WTC11 (cell line): ENCODE measurements around the gene TPGS1. TPM values are rescaled to one million over a fixed set of nuclear protein-coding genes. Genes with fewer than 3 reads are reported as not detected.

Experiments
- ATF1 ChIP-seq: sonication (generic); formaldehyde crosslinking; IDR thresholded peaks from 2 replicates; pipeline ENCODE4 v1.8.1; 2023; ENCODE audit warnings: mild to moderate bottlenecking, moderate library complexity, missing genetic modification reagents
- ATF3 ChIP-seq: sonication (generic); formaldehyde crosslinking; conservative IDR thresholded peaks from 2 replicates; pipeline ENCODE4 v1.8.1; 2022; ENCODE audit warnings: mild to moderate bottlenecking, missing genetic modification reagents
- CTCF ChIP-seq: fragments of 200-600 bp; IDR thresholded peaks from 2 replicates; pipeline ENCODE4 v1.8.0; 2022; ENCODE audit warnings: antibody characterized with exemption
- E2F1 ChIP-seq: sonication (generic); formaldehyde crosslinking; IDR thresholded peaks from 2 replicates; pipeline ENCODE4 v1.8.0; 2022; ENCODE audit warnings: mild to moderate bottlenecking, missing genetic modification reagents
- E2F5 ChIP-seq: sonication (generic); formaldehyde crosslinking; IDR thresholded peaks from 2 replicates; pipeline ENCODE4 v1.8.1; 2022; ENCODE audit warnings: mild to moderate bottlenecking, moderate library complexity, missing genetic modification reagents
- ELF4 ChIP-seq: sonication (generic); formaldehyde crosslinking; IDR thresholded peaks from 2 replicates; pipeline ENCODE4 v1.8.1; 2022; ENCODE audit warnings: low read depth, mild to moderate bottlenecking, moderate library complexity, missing genetic modification reagents
- EMX1 ChIP-seq: fragments of 250-450 bp; sonication (Bioruptor Pico); IDR thresholded peaks from 2 replicates; pipeline ENCODE4 v1.8.0; 2021; ENCODE audit warnings: mild to moderate bottlenecking
- FOXK1 ChIP-seq: sonication (generic); formaldehyde crosslinking; IDR thresholded peaks from 2 replicates; pipeline ENCODE4 v1.8.0; 2022; ENCODE audit warnings: mild to moderate bottlenecking, moderate library complexity, missing genetic modification reagents
- GABPB1 ChIP-seq: sonication (generic); formaldehyde crosslinking; IDR thresholded peaks from 2 replicates; pipeline ENCODE4 v1.8.1; 2023; ENCODE audit warnings: mild to moderate bottlenecking, missing genetic modification reagents
- GRHL2 ChIP-seq: fragments of 250-450 bp; sonication (Bioruptor Pico); IDR thresholded peaks from 2 replicates; pipeline ENCODE4 v1.8.0; 2022; ENCODE audit warnings: mild to moderate bottlenecking, moderate library complexity; ENCODE audit not compliant: insufficient replicate concordance, severe bottlenecking
- NFYB ChIP-seq: sonication (generic); formaldehyde crosslinking; conservative IDR thresholded peaks from 2 replicates; pipeline ENCODE4 v1.8.0; 2022; ENCODE audit warnings: low read depth, missing genetic modification reagents
- PRRX2 ChIP-seq: fragments of 250-450 bp; sonication (Bioruptor Pico); IDR thresholded peaks from 2 replicates; pipeline ENCODE4 v1.8.0; 2021; ENCODE audit warnings: mild to moderate bottlenecking
- TEAD4 ChIP-seq: sonication (generic); formaldehyde crosslinking; IDR thresholded peaks from 2 replicates; pipeline ENCODE4 v1.8.0; 2022; ENCODE audit warnings: mild to moderate bottlenecking, missing genetic modification reagents
- TP53 ChIP-seq: sonication (generic); formaldehyde crosslinking; IDR thresholded peaks from 2 replicates; pipeline ENCODE4 v1.8.1; 2023; ENCODE audit warnings: mild to moderate bottlenecking, missing genetic modification reagents
- ZBTB21 ChIP-seq: sonication (generic); formaldehyde crosslinking; IDR thresholded peaks from 2 replicates; pipeline ENCODE4 v1.8.1; 2023; ENCODE audit warnings: mild to moderate bottlenecking, missing genetic modification reagents, borderline replicate concordance
- ZNF219 ChIP-seq: sonication (generic); formaldehyde crosslinking; IDR thresholded peaks from 2 replicates; pipeline ENCODE4 v1.8.0; 2023; ENCODE audit warnings: missing genetic modification reagents, mild to moderate bottlenecking, borderline replicate concordance
- ZNF416 ChIP-seq: fragments of 250-450 bp; sonication (Bioruptor Pico); IDR thresholded peaks from 2 replicates; pipeline ENCODE4 v1.9.0; 2021; ENCODE audit warnings: mild to moderate bottlenecking, inconsistent platforms
- ZNF423 ChIP-seq: fragments of 250-450 bp; sonication (Bioruptor Pico); IDR thresholded peaks from 2 replicates; pipeline ENCODE4 v2.1.2; 2022; ENCODE audit warnings: mild to moderate bottlenecking, moderate library complexity
- ZNF671 ChIP-seq: fragments of 250-450 bp; sonication (Bioruptor Pico); IDR thresholded peaks from 2 replicates; pipeline ENCODE4 v1.8.0; 2021; ENCODE audit warnings: mild to moderate bottlenecking
- total RNA-seq: library from RNA; stranded (reverse); gene quantifications from 3 replicates; pipeline ENCODE4 v1.2.3, GENCODE V29; 2021
- TF ChIP-seq, protein P1 (sequence below): sonication (generic); formaldehyde crosslinking; IDR thresholded peaks from 2 replicates; pipeline ENCODE4 v1.8.1; 2023; ENCODE audit warnings: mild to moderate bottlenecking, missing genetic modification reagents, borderline replicate concordance
- TF ChIP-seq, protein P2 (sequence below): sonication (generic); formaldehyde crosslinking; IDR thresholded peaks from 2 replicates; pipeline ENCODE4 v1.8.1; 2022; ENCODE audit warnings: low read depth, mild to moderate bottlenecking, moderate library complexity, missing genetic modification reagents, borderline replicate concordance
- TF ChIP-seq, protein P3 (sequence below): sonication (generic); formaldehyde crosslinking; IDR thresholded peaks from 2 replicates; pipeline ENCODE4 v1.8.0; 2023; ENCODE audit warnings: missing genetic modification reagents, mild to moderate bottlenecking, borderline replicate concordance
- TF ChIP-seq, protein P4 (sequence below): fragments of 250-450 bp; sonication (Bioruptor Pico); IDR thresholded peaks from 2 replicates; pipeline ENCODE4 v1.8.0; 2021; ENCODE audit warnings: mild to moderate bottlenecking

TPGS1 gene
- total RNA-seq, 1 experiment from 2014 or later = 18.8 TPM

DNA sequence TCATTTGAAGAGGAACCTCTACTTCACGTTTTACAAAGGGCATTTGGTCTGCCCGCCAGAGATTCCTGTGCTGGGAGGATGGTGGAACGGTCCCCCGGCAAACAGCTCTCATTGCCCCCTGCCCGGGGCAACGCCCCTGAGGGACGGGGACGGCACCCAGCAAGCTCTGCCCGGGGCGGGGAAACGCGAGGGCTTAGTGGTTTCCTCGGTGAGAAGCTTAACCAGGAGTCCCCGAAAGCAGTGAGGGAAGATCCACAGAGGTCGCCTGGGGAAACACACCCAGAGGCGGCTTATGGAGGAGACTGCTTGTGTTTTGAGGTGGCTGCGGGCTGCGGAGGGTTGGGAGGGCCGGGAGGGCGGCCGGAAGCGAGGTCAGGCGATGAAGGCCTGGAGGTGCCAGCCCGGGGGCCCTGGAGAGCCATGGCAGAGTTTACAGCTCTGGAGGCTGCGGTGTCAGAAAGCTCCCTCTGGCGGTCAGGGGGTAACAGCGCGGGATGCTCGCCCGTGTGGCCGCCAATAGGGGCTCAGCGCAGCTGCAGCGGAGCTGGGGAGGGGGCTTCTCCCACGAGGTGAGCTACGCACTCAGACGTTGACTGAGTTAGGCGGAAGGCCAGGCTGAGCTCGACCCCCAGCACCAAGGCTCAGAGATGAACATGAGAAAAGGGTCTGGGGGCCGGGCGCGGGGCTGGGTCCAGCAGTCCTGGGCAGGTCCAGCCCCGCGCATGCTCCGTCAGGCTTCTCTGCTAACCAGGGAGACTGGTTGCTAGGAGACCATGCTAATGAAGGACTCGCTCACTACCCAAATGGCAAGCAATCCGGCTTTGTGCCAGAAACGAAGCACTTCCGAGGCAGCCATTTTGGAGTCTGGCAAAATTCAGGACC, 652 bp upstream of the TPGS1 start (continued):
- TF ChIP-seq, protein P1, sequence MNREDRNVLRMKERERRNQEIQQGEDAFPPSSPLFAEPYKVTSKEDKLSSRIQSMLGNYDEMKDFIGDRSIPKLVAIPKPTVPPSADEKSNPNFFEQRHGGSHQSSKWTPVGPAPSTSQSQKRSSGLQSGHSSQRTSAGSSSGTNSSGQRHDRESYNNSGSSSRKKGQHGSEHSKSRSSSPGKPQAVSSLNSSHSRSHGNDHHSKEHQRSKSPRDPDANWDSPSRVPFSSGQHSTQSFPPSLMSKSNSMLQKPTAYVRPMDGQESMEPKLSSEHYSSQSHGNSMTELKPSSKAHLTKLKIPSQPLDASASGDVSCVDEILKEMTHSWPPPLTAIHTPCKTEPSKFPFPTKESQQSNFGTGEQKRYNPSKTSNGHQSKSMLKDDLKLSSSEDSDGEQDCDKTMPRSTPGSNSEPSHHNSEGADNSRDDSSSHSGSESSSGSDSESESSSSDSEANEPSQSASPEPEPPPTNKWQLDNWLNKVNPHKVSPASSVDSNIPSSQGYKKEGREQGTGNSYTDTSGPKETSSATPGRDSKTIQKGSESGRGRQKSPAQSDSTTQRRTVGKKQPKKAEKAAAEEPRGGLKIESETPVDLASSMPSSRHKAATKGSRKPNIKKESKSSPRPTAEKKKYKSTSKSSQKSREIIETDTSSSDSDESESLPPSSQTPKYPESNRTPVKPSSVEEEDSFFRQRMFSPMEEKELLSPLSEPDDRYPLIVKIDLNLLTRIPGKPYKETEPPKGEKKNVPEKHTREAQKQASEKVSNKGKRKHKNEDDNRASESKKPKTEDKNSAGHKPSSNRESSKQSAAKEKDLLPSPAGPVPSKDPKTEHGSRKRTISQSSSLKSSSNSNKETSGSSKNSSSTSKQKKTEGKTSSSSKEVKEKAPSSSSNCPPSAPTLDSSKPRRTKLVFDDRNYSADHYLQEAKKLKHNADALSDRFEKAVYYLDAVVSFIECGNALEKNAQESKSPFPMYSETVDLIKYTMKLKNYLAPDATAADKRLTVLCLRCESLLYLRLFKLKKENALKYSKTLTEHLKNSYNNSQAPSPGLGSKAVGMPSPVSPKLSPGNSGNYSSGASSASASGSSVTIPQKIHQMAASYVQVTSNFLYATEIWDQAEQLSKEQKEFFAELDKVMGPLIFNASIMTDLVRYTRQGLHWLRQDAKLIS (CRISPR knock-in tag) = no peak
- no peak for TF ChIP-seq ZNF219
- peak; percentile 84 for TF ChIP-seq CTCF
- TF ChIP-seq ZNF416 (CRISPR knock-in tag) = no peak
- TF ChIP-seq PRRX2 (CRISPR knock-in tag) = no peak
- TF ChIP-seq FOXK1 (CRISPR knock-in tag) = peak; percentile 26; the same call in 1 of the 2 replicates
- no peak for TF ChIP-seq E2F1 (CRISPR knock-in tag)
- no peak for TF ChIP-seq ATF1 (CRISPR knock-in tag)
- TF ChIP-seq, protein P2, sequence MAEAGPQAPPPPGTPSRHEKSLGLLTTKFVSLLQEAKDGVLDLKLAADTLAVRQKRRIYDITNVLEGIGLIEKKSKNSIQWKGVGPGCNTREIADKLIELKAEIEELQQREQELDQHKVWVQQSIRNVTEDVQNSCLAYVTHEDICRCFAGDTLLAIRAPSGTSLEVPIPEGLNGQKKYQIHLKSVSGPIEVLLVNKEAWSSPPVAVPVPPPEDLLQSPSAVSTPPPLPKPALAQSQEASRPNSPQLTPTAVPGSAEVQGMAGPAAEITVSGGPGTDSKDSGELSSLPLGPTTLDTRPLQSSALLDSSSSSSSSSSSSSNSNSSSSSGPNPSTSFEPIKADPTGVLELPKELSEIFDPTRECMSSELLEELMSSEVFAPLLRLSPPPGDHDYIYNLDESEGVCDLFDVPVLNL (CRISPR knock-in tag) = no peak
- no peak for TF ChIP-seq TEAD4 (CRISPR knock-in tag)
- peak; percentile 34; the same call in 1 of the 2 replicates for TF ChIP-seq ZNF423 (CRISPR knock-in tag)
- no peak for TF ChIP-seq EMX1 (CRISPR knock-in tag)
- TF ChIP-seq, protein P3, sequence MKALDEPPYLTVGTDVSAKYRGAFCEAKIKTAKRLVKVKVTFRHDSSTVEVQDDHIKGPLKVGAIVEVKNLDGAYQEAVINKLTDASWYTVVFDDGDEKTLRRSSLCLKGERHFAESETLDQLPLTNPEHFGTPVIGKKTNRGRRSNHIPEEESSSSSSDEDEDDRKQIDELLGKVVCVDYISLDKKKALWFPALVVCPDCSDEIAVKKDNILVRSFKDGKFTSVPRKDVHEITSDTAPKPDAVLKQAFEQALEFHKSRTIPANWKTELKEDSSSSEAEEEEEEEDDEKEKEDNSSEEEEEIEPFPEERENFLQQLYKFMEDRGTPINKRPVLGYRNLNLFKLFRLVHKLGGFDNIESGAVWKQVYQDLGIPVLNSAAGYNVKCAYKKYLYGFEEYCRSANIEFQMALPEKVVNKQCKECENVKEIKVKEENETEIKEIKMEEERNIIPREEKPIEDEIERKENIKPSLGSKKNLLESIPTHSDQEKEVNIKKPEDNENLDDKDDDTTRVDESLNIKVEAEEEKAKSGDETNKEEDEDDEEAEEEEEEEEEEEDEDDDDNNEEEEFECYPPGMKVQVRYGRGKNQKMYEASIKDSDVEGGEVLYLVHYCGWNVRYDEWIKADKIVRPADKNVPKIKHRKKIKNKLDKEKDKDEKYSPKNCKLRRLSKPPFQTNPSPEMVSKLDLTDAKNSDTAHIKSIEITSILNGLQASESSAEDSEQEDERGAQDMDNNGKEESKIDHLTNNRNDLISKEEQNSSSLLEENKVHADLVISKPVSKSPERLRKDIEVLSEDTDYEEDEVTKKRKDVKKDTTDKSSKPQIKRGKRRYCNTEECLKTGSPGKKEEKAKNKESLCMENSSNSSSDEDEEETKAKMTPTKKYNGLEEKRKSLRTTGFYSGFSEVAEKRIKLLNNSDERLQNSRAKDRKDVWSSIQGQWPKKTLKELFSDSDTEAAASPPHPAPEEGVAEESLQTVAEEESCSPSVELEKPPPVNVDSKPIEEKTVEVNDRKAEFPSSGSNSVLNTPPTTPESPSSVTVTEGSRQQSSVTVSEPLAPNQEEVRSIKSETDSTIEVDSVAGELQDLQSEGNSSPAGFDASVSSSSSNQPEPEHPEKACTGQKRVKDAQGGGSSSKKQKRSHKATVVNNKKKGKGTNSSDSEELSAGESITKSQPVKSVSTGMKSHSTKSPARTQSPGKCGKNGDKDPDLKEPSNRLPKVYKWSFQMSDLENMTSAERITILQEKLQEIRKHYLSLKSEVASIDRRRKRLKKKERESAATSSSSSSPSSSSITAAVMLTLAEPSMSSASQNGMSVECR = peak; percentile 70; the same call in 1 of the 2 replicates
- 0 out of 2 replicates have a peak, but pooled peaks have one; percentile 11 for TF ChIP-seq NFYB (CRISPR knock-in tag)
- 0 out of 2 replicates have a peak, but pooled peaks have one; percentile 35 for TF ChIP-seq ELF4
- TF ChIP-seq ZBTB21 (CRISPR knock-in tag) = no peak
- TF ChIP-seq ZNF671 (CRISPR knock-in tag) = no peak
- 0 out of 2 replicates have a peak, but pooled peaks have one; percentile 25 for TF ChIP-seq E2F5
- TF ChIP-seq, protein P4, sequence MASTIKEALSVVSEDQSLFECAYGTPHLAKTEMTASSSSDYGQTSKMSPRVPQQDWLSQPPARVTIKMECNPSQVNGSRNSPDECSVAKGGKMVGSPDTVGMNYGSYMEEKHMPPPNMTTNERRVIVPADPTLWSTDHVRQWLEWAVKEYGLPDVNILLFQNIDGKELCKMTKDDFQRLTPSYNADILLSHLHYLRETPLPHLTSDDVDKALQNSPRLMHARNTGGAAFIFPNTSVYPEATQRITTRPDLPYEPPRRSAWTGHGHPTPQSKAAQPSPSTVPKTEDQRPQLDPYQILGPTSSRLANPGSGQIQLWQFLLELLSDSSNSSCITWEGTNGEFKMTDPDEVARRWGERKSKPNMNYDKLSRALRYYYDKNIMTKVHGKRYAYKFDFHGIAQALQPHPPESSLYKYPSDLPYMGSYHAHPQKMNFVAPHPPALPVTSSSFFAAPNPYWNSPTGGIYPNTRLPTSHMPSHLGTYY (CRISPR knock-in tag) = no peak
- no peak for TF ChIP-seq GABPB1 (CRISPR knock-in tag)
- TF ChIP-seq TP53 = no peak
- TF ChIP-seq GRHL2 = no peak
- no peak for TF ChIP-seq ATF3 (CRISPR knock-in tag)
